DLD1 (cell line): Measurements from ENCODE around the gene CD84.
"Not testable (repeated sequence)": the region's sequence is repeated elsewhere in the genome, so short reads cannot be mapped to it uniquely, and the experiment has no call there.

Experiments used
- in situ Hi-C: cut with HindIII; loops from 2 replicates; pipeline ENCODE4 v1.10.0; 2017; ENCODE audit warnings: low sequenced_read_pairs

The CD84 gene

DNA sequence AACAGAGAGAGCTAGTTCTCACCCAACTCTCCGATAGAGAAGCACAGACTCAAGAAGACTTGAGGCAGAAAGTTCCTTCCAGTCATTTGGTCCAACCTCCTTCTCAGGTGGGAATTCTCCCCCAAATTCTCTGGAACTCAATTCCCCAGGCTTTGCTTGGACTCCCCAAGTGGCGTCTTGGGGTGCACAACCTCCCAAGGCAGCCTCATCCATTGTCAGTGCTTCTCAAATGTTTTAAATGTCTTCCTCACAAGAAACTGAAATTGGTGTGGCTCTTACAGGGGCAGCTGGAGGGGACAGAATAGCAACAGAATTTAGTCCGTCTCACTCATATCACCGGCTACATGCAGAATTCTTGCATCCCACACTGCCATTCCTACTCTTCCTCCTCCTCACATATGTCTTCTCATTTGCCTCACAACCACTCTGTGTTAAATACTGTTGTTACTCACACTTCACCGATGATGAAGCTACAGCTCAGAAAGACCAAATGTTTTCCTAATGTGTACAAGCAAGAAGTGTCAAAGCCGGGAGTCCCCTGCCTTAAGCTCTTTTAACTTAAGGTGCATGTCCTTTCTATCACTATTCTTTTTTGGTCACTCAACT is 33.4 kb upstream of the CD84 start:
- in situ Hi-C loops = loop anchor here (25.0 kb wide), 1 partner anchor 175 kb away; no protein-coding TSS in a partner anchor

GRCh38 chr1:160610569-160611242 is 31.4 kb upstream of the CD84 start:
- in situ Hi-C loops = loop anchor here (25.0 kb wide), 1 partner anchor 173 kb away; no protein-coding TSS in a partner anchor

- in situ Hi-C loops = loop anchor here (25.0 kb wide), 1 partner anchor 172 kb away; no protein-coding TSS in a partner anchor
Measured at GRCh38 chr1:160608941-160609340, 29.6 kb upstream of the CD84 start.

GRCh38 chr1:160608514-160608913 is 29.2 kb upstream of the CD84 start:
- in situ Hi-C loops = loop anchor here (25.0 kb wide), 1 partner anchor 171 kb away; no protein-coding TSS in a partner anchor

DNA sequence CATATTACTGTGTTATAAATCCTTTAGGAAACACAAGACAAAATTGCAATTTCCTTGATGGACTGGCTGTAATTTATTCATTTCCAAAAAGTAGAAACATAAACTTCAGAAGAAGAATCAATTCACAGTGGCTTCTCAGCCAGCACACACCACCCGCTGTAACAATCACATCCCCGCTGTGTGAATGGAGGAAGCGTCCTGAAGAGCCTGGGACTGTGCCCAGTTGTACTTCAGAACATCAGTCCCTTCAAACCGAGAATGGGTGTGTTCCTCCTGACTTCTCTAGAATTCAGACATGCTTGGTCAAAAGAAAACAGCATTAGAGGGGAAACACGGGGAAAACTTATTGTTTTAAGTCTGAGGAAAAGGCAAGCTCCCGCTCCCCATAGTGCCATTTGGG is 28.8 kb upstream of the CD84 start:
- in situ Hi-C loops = loop anchor here (25.0 kb wide), 1 partner anchor 171 kb away; no protein-coding TSS in a partner anchor

DNA sequence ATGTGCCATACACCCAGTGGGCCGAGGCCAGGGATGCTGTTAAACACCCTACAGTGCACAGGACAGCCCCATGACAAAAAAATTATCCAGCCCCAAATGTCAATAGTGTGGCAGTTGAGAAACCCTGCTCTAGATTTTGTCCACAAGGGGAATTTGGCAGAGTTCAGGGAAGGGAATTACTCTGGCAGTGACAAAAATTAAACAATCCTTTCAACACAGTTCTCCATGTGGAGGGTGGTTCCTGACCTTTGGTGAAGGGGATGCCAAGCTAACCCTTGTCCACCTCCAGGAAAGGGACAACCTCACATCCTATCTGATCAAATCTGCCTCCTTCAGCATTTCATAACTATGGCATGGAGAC is 28.4 kb upstream of the CD84 start:
- in situ Hi-C loops = loop anchor here (25.0 kb wide), 1 partner anchor 170 kb away; no protein-coding TSS in a partner anchor

GRCh38 chr1:160607011-160607671 is 27.8 kb upstream of the CD84 start:
- in situ Hi-C loops = loop anchor here (25.0 kb wide), 1 partner anchor 170 kb away; no protein-coding TSS in a partner anchor

DNA sequence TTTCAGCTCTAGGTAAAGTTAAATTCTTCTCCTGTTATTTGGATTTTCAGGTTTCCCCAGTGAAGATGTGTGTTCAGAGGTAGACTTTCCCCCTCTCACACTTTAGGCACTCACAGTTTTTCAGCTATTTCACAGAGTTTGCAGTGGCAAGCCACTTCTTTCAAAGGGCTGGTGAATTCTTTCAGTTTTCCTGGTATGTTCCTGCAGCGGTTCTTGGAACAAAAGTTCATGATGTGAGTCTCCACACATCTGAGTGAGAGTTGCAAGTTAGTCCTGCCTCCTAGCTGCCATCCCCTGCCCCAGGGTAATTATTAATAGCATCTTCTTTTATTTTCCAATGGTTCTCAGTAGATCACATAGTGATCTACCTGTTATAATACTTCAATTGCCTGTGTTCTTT is 27.3 kb upstream of the CD84 start:
- in situ Hi-C loops = loop anchor here (25.0 kb wide), 1 partner anchor 169 kb away; no protein-coding TSS in a partner anchor

DNA sequence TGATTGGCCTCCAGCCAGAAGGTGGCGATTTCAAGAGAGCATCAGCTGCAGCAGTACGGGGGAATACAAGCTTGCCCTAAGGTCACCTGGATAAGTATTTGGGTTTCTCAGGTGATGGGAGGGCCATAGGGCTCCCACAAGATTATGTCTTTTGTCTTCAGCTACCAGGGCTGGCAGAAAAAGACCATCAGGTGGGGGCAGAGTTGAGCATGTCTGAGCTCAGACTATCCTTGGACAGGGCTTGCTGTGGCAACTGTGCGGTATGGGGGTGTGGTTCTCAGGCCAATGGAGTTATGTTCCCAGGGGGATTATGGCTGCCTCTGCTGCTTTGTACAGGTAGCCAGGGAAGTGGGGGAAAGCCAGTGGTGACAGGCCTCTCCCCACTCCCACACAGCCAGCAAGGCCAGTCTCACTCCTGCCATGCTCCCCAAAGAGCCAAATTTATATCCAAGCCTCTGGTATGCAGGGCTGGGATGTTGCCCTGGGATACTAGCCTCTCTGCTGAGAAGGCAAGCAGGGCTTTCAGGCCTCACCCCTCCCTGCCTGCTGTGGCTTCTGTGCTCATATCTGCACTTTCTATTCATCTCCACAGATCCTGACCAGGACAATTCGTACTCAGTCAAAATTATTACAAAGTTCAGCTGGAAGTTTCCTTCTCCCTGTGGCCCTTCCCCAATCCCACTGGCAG is 26.6 kb upstream of the CD84 start:
- in situ Hi-C loops = loop anchor here (25.0 kb wide), 1 partner anchor 169 kb away; no protein-coding TSS in a partner anchor

DNA sequence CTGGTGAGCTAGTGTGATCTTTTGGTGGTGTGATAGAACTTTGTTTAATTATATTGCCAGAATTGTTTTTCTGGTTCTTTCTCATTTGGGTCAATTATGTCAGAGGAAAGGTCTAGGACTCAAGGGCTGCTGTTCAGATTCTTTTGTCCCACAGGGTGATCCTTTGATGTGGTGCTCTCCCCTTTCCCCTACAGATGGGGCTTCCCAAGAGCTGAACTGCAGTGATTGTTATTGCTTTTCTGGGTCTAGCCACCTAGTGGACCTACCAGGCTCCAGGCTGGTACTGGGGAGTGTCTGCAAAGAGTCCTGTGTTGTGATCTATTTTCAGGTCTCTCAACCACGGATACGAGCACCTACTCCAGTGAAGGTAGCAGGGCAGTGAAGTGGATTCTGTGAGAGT is 25.9 kb upstream of the CD84 start:
- in situ Hi-C loops = loop anchor here (25.0 kb wide), 1 partner anchor 168 kb away; no protein-coding TSS in a partner anchor

DNA sequence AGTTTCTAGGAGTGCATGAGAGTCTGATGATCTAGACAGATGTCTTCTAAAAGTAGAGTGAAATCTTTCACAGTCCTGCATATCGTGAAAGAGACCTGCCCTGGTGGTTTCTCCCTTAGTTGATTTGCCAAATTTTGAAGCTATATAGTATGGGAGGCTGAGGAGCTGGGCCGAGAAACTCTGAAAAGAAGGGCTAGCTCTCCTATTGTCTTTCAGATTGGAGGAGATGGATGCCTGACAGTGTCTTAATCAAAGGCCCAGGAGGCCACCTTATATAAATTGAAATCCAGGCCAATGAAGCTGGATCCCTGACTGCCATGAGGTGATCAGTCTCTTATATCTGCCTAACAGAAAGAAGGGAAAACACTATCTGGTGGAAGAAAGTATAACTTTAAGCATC is 18.4 kb upstream of the CD84 start:
- in situ Hi-C loops = no loop called here

- in situ Hi-C loops = no loop called here
Measured at GRCh38 chr1:160597051-160597450, 17.8 kb upstream of the CD84 start.

DNA sequence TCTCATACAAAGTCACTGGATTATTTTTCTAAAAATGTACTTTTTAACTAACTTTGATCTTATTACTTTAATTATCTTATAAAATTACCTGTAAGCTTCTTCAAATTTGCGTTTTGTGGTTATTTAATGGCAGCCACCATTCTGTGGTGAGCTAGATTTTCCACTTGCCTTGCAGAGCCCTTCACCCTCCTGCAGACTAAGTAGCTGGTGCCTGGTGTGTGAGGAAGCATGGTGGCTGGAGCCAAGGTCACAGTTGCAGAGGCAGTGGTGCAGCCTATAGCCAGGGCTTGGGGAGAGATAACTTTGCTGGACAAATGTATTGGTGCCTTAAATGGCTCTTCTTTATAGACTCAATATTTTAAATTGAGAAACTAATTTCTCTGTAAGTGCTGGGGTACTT is 11.2 kb upstream of the CD84 start:
- in situ Hi-C loops = no loop called here

GRCh38 chr1:160588468-160588867 is 9.2 kb upstream of the CD84 start:
- in situ Hi-C loops = no loop called here

GRCh38 chr1:160584784-160585183 is 5.5 kb upstream of the CD84 start:
- in situ Hi-C loops = no loop called here

GRCh38 chr1:160582976-160583375 is 3.7 kb upstream of the CD84 start:
- in situ Hi-C loops = not testable (repeated sequence)

DNA sequence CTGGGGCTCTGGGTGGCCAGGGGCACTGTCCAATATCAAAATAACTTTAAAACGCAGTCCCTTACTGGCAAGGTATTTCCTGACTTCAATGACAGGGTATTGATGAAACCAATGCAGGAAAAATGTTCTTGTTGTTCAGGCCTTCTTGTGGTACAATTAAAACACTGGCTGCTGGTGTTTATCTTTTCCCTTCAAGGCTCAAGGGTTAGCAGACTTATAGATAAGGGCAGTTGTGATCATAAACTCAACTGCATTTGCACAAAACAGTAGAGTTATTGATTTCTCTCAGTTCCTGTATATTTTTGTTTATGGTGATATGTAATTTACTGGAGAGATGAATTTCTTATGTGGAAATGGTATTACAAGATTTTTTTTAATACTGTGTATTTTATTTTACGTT is 2.7 kb upstream of the CD84 start:
- in situ Hi-C loops = no loop called here

DNA sequence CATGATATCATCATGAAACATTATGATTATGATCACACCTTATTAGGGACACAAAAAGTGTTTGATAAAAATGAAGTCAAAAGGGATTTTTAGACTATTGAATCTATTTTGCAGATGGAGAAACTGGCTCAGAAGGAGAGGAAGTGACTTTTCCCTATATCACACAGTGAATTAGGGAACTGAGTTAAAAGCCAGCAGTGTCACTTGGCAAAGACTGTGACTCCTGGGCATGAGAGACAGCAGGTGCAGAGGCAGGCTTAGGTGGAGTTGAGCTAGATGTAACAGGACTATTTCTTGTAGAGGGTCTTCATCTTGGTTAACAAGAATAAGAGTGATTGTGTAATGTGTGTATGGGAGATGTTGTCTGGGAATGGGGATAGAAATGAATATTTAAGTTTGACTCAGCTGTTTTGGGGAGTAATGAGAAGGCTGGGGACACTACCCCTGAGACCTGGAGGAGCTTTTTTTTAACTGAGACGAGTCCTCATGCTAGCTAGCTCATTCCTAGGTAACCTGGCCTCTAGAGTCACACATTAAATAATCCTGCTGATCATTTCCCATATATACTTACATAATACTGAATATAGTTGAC is 1.0 kb upstream of the CD84 start:
- in situ Hi-C loops = no loop called here

DNA sequence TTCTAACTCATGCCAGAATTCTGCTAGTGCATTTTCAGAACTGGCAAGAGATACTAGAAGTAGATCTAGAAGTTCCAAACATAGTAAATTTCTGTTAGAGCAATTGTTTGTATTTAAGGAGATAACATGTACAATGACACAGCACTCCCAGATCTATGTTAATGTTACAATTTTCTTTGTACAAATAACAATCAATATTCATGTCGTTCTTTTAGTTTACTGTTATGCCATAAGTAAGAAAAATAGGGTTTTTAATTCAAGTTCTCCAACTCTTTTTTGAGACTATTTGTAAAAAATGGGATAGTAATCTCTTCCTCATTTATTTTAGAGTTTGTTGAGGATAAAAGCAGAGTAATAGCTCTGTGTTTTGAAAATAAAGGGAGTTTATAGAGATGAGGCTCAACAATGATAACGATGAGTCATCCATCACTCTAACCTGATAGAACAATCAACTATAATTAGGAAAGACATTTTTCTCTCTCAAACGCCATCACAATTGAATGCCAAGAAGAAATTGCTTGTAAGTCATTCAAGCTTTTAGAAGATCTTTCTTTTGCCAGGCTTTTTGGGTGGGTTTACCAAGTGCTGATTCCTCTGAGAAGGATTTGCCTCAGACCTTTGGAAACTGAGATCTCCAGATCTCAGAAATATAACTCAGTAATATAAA is 638 bp downstream of the CD84 start:
- in situ Hi-C loops = no loop called here

GRCh38 chr1:160578175-160578524 is 1.1 kb downstream of the CD84 start:
- in situ Hi-C loops = no loop called here
